GF-D8 (cell line): ENCODE measurements around the gene MRLN.
"Not testable (repeated sequence)": the region's sequence is repeated elsewhere in the genome, so short reads cannot be mapped to it uniquely, and the experiment has no call there.

Source experiments
- DNase-seq: peaks from one replicate; lab custom pipeline; 2025; lab: John Stamatoyannopoulos, UW

MRLN gene

GRCh38 chr10:59753267-59753666, at the start of gene MRLN:
Gene MRLN (minus strand): TSS chr10:59753455.
- DNase-seq, result no peak

GRCh38 chr10:59801171-59801570, 47.9 kb upstream of the MRLN start:
- no peak for DNase-seq

GRCh38 chr10:59799421-59799820, 46.2 kb upstream of the MRLN start:
- DNase-seq, result no peak

- no peak for DNase-seq
Observed at GRCh38 chr10:59793919-59794318, 40.7 kb upstream of the MRLN start.

- no peak for DNase-seq
Observed at GRCh38 chr10:59792812-59793211, 39.6 kb upstream of the MRLN start.

- no peak for DNase-seq
Observed at GRCh38 chr10:59791601-59792000, 38.3 kb upstream of the MRLN start.

- not testable (repeated sequence) for DNase-seq
Observed at GRCh38 chr10:59790080-59790479, 36.8 kb upstream of the MRLN start.

GRCh38 chr10:59788914-59789313, 35.7 kb upstream of the MRLN start:
- DNase-seq, result not testable (repeated sequence)

GRCh38 chr10:59787032-59787431, 33.8 kb upstream of the MRLN start:
- DNase-seq, result not testable (repeated sequence)

- not testable (repeated sequence) for DNase-seq
Observed at GRCh38 chr10:59785476-59785875, 32.2 kb upstream of the MRLN start.

GRCh38 chr10:59781511-59781910, 28.3 kb upstream of the MRLN start:
- DNase-seq, result no peak

GRCh38 chr10:59779756-59780533, 26.7 kb upstream of the MRLN start:
- no peak for DNase-seq

GRCh38 chr10:59774451-59774850, 21.2 kb upstream of the MRLN start:
- no peak for DNase-seq

- DNase-seq, result no peak
Observed at GRCh38 chr10:59773088-59773487, 19.8 kb upstream of the MRLN start.

GRCh38 chr10:59771162-59771807, 18.0 kb upstream of the MRLN start:
- no peak for DNase-seq

GRCh38 chr10:59770689-59771088, 17.4 kb upstream of the MRLN start:
- no peak for DNase-seq

- DNase-seq, result no peak
Observed at GRCh38 chr10:59762505-59762904, 9.2 kb upstream of the MRLN start.

GRCh38 chr10:59757966-59758365, 4.7 kb upstream of the MRLN start:
- no peak for DNase-seq

GRCh38 chr10:59754951-59755350, 1.7 kb upstream of the MRLN start:
- no peak for DNase-seq

- no peak for DNase-seq
Observed at GRCh38 chr10:59752278-59752940, 846 bp downstream of the MRLN start.

- no peak for DNase-seq
Observed at GRCh38 chr10:59750155-59750945, 2.9 kb downstream of the MRLN start.

- DNase-seq, result no peak
Observed at GRCh38 chr10:59748834-59749233, 4.4 kb downstream of the MRLN start.
